ENCODE measurements around the gene CDKL1. TPM values are rescaled to one million over a fixed set of nuclear protein-coding genes. Genes with fewer than 3 reads are reported as not detected.

Gene CDKL1
- total and polyA plus RNA-seq, 2 of the 13 experiments (the other 11 are each of a cell fraction or from before 2014, with no cell fraction given): 4.4 to 5.1 TPM

- TF ChIP-seq ZNF556 (CRISPR knock-in tag; IDR thresholded peaks at IDR 0.05; ENCODE audit: borderline replicate concordance) (no peak; the same call in 1 of the 2 replicates), ZNF776 (CRISPR knock-in tag; IDR thresholded peaks at IDR 0.05) (peak; percentile 68; the same call in 1 of the 2 replicates), MAFF (IDR thresholded peaks at IDR 0.05; ENCODE audit: low read depth, low read length) (peak; percentile 39; the same call in 1 of the 2 replicates), ZSCAN20 (CRISPR knock-in tag; IDR thresholded peaks at IDR 0.05; ENCODE audit: borderline replicate concordance) (peak; percentile 96), MTA1 (CRISPR knock-in tag; IDR thresholded peaks at IDR 0.05; ENCODE audit: borderline replicate concordance) (peak; percentile 49; the same call in 1 of the 2 replicates), DPF2 (CRISPR knock-in tag; IDR thresholded peaks at IDR 0.05; ENCODE audit: borderline replicate concordance, low read depth) (no peak), PHF21A (CRISPR knock-in tag; IDR thresholded peaks at IDR 0.05) (peak; percentile 24; the same call in 1 of the 2 replicates), GMEB1 (CRISPR knock-in tag; IDR thresholded peaks at IDR 0.05; ENCODE audit: borderline replicate concordance) (no peak), NCOR1 (IDR thresholded peaks at IDR 0.05; ENCODE audit: borderline replicate concordance, low read length) (no peak), ZNF138 (CRISPR knock-in tag; IDR thresholded peaks at IDR 0.05; ENCODE audit: low read depth) (peak; percentile 36; the same call in 1 of the 2 replicates), MIER3 (CRISPR knock-in tag; IDR thresholded peaks at IDR 0.05; ENCODE audit: borderline replicate concordance) (no peak), SRSF9 (IDR thresholded peaks at IDR 0.05; ENCODE audit: borderline replicate concordance, insufficient read depth, low read depth, low read length, poor library complexity, severe bottlenecking) (no peak), DMTF1 (CRISPR knock-in tag; IDR thresholded peaks at IDR 0.05) (no peak), HIC2 (CRISPR knock-in tag; IDR thresholded peaks at IDR 0.05; ENCODE audit: low read depth) (no peak), ETS1 (CRISPR knock-in tag; IDR thresholded peaks at IDR 0.05) (0 out of 2 replicates have a peak, but pooled peaks have one; percentile 47), ZBTB4 (CRISPR knock-in tag; IDR thresholded peaks at IDR 0.05; ENCODE audit: borderline replicate concordance) (no peak), PRPF4 (IDR thresholded peaks at IDR 0.05; ENCODE audit: low read depth, low read length, poor library complexity, severe bottlenecking) (no peak)
Observed at GRCh38 chr14:50396631-50397389, at the start of gene CDKL1 (continued).
